ENCODE results near the gene ZNF503.
"Not testable (repeated sequence)": the region's sequence is repeated elsewhere in the genome, so short reads cannot be mapped to it uniquely, and the experiment has no call there.

Gene ZNF503

DNA sequence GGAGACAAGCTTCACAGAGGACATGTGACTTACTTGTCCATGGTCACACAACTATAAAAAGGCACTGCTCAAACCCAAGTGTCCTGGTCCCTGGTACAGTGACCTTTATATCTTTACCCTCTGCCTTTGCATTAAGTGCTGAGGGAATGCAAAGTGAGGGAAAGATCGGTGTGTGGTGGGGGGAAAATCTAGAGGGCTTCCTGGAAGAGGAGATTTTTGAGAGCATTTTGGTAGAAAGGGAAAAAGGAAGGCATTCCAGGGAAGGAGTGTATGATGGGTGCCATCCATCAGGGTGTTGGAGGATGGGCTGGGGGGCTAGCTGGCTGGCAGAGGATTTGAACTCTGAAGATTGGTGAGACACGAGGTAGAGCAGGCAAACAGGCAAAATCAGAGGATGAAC is 9.3 kb downstream of the ZNF503 start:
- DNase-seq, result no peak

DNA sequence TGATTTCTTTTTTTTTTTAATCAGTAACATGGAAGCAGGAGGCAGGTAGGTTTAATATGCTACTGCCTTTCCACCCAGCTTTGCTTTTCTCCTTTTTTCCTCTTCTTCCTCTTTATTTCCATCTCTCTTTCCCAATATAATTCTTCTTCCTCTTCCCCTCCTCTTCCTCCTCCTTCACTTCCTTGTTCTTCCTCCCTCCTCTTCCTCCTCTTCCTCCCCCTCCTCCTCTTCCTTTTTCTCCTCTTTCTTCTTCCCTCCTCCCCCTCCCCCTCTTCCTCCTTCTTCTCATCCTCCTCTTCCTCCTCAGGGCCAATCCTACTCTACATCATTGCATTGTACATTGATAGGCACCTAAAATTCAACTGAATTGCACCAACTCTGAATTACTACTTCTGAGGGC is 11.4 kb downstream of the ZNF503 start:
- DNase-seq, result no peak

- DNase-seq, result no peak
Measured at GRCh38 chr10:75388082-75388481, 13.5 kb downstream of the ZNF503 start.

GRCh38 chr10:75386128-75386527 is 15.4 kb downstream of the ZNF503 start:
- no peak for DNase-seq

DNA sequence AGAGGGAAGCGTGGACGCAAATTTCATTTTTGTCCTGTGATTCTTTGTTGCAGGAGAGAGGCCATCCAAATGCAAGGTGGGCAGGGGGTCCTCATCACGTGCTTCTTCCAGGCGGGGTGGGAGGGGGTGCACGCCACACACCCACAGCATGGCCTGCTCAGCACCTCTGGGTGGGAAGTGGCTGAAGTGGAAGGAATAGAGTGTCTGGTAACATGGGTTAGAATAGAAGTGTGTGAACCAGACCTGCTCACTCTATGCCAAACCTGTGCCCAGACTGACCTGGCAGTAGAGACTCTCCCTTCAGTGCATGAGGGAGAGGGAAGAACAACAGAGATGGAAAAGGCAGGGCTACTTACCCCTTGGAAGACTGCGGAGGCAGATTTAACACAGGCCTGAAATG is 21.7 kb downstream of the ZNF503 start:
- no peak for DNase-seq

GRCh38 chr10:75379212-75379724 is 22.3 kb downstream of the ZNF503 start:
- DNase-seq, result no peak

DNA sequence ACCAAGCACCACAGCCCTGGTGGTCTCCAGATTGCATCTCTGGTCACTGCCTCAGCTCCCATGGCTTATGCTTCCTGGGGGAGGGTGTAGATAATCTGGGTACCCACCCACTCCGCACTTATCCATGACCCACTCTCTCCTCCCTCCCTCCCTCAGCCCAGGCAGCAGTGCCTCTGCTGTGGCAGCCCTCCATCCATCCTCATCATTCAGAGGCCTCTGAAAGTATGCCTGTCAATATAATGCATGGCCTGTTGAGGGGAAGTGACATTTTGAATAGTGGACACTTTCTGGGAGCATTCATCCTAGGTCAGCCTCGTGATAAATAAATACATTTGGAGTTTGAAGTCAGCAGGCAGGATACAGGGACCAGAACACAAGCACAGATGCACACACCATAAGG is 23.2 kb downstream of the ZNF503 start:
- DNase-seq, result no peak

GRCh38 chr10:75377869-75378268 is 23.7 kb downstream of the ZNF503 start:
- no peak for DNase-seq

GRCh38 chr10:75375838-75376237 is 25.7 kb downstream of the ZNF503 start:
- DNase-seq, result no peak

DNA sequence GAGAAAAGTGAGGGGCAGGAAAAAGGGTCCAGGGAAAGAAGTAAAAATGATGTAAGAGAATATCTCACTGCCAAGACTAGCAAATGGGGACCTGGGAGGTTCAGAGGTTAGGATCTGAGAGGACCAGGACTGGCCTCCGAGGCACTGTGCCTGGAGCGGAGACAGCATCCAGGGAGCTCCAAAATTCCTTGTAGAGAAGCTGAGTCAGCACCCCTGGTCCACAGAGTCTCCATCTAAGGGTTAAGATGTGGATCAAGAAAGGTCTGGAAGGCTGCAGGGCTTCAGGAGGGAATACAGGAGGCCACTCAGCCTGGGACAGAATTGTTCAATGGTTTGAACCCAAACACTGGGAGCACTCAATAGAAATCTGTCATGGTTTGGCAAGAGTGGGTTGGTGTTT is 30.6 kb downstream of the ZNF503 start:
- no peak for DNase-seq

DNA sequence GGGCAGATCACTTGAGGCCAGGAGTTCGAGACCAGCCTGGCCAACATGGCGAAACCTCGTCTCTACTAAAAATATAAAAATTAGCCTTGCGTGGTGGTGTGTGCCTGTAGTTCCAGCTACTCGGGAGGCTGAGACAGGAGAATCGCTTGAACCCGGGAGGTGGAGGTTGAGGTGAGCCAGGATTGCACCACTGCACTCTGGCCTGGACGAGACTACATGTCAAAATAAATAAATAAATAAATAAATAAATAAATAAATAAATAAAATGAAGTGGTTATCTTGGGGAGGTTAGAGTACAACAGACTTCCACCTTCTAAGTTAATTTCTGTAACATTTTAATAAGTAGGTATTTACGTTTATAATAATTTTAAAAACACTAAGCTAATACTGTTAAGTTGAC is 31.7 kb downstream of the ZNF503 start:
- DNase-seq, result not testable (repeated sequence)

DNA sequence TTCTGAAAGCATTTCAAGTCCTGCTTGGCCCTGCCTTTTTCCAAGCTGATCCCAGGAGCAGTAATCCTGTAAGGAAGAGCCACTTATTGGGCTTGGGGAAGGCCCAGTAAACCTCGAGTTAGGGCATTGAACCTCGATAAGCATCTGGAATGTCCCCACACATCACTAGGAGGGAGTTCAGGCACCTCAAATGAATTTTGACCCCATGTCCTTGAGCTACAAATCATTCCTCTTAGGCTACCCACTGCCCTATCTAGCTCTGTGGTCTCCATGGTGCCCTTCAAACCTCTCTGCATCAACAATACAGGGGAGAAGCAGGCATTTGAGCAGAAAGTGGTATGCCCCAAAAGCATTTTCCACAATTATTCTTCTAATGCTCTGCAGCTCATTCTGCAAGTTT is 33.7 kb downstream of the ZNF503 start:
- DNase-seq, result no peak

- DNase-seq, result no peak
Measured at GRCh38 chr10:75367021-75367487, 34.5 kb downstream of the ZNF503 start.

- DNase-seq, result no peak
Measured at GRCh38 chr10:75363431-75363830, 38.1 kb downstream of the ZNF503 start.

DNA sequence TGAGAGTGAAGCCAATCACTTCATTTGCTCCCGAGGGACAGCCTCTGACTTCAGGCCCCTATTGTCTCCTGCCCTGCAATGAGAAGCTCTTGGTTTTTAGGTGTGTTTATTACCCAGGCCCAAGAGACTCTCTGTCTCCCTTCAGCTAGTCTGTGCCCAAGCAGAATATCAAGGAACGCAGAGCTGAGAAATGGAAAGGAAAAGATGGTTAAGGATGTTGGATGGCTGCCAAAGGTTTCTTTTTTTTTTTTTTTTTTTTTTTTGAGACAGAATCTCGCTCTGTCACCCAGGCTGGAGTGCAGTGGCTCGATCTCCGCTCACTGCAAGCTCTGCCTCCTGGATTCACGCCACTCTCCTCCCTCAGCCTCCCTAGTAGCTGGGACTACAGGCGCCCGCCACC is 41.7 kb downstream of the ZNF503 start:
- DNase-seq, result not testable (repeated sequence)

DNA sequence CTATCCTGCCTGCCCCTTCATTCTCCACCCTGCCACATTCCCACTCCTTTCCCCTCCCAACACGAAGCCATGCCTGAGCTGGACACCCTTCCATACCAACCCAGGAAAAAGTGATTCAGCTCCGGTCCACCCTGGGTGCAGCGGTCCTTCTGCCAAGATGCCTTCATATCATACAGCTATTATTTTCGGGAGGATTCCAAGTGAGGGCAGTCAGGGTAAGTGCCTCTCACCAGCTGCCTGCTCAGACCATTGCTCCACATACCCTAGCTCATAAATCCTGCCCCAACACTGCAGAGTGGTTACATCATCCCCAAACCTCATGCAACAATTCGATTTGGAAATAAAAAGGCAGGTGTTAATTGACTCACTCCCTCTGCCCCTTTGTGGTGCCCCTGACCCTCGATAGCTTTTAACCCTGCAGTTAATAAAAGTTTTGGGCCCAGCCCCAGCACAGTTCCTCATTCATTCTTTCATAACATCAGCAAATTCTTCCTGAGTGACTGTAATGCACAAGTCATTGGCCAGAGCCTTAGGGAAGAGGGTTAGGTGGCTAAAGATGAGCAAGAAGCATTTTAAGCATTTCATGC is 42.6 kb downstream of the ZNF503 start:
- no peak for DNase-seq

DNA sequence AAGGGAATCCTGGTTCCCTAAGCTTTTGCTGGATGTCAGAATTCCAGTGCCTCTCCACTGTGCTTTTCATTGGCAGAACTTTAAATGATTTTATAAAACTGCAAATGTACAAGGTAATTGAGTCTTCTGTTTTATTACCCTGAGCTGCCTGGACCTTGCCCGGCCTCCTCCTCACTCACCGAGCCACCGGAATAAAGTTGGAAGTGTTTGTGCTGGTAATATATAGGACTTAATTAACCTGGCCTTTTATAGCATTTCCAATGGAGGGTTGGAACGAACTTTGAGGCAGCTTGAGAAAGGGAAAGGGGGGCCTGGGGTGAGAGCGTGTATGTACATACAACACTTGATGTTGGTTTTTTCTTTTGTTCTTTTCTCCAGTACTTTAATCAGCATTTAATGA is 43.4 kb downstream of the ZNF503 start:
- no peak for DNase-seq

GRCh38 chr10:75357500-75357899 is 44.1 kb downstream of the ZNF503 start:
- DNase-seq, result no peak

DNA sequence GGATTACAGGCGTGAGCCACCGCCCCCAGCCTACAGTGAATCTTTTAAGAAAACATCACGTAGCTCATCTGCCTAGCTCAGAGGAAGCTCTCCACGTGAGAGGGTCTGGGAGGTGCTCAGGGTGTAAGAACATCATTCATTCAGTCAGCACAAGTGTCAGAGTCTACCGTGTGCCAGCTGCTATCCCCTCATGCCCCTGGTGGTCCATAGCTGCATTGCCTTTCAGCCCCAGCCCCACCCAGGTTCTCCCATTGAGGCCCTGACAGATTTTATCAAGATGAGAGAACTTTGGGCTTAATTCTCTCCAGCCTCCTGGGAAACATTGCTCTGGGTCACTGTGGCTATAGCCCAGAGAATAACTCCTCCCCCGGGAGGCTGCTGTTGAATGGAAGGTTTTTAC is 45.1 kb downstream of the ZNF503 start:
- DNase-seq, result no peak

- no peak for DNase-seq
Measured at GRCh38 chr10:75355706-75356105, 45.9 kb downstream of the ZNF503 start.

GRCh38 chr10:75353183-75353582 is 48.4 kb downstream of the ZNF503 start:
- no peak for DNase-seq

DNA sequence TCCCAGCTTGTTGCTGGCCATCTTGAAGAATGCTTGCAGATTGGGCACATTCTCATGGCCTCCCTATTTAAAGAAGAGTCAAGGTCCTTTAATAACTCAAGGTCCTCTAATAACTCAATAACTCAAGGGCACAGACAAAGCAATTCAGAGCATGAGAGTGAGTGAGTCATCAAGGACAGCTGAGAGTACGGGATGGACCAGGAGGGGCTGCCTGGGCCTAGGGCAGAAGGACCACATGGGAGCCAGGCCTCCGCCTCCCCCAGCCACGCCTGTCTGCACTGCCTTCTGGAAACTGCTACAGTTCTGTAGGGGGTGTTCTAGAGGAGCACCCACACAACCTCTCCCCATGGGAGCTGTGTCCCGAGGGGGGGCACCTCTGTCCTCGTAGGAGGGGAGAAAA is 48.9 kb downstream of the ZNF503 start:
- DNase-seq, result no peak

GRCh38 chr10:75351637-75352036 is 49.9 kb downstream of the ZNF503 start:
- no peak for DNase-seq

GRCh38 chr10:75350791-75351190 is 50.8 kb downstream of the ZNF503 start:
- no peak for DNase-seq
